ENCODE data around the gene SPINK8. TPM values are rescaled to one million over a fixed set of nuclear protein-coding genes. Genes with fewer than 3 reads are reported as not detected.
"Not testable (repeated sequence)": the region's sequence is repeated elsewhere in the genome, so short reads cannot be mapped to it uniquely, and the experiment has no call there.

Gene SPINK8
- polyA plus RNA-seq (2013): 0.31 TPM in 1 of 2 replicates, not detected in the other

DNA sequence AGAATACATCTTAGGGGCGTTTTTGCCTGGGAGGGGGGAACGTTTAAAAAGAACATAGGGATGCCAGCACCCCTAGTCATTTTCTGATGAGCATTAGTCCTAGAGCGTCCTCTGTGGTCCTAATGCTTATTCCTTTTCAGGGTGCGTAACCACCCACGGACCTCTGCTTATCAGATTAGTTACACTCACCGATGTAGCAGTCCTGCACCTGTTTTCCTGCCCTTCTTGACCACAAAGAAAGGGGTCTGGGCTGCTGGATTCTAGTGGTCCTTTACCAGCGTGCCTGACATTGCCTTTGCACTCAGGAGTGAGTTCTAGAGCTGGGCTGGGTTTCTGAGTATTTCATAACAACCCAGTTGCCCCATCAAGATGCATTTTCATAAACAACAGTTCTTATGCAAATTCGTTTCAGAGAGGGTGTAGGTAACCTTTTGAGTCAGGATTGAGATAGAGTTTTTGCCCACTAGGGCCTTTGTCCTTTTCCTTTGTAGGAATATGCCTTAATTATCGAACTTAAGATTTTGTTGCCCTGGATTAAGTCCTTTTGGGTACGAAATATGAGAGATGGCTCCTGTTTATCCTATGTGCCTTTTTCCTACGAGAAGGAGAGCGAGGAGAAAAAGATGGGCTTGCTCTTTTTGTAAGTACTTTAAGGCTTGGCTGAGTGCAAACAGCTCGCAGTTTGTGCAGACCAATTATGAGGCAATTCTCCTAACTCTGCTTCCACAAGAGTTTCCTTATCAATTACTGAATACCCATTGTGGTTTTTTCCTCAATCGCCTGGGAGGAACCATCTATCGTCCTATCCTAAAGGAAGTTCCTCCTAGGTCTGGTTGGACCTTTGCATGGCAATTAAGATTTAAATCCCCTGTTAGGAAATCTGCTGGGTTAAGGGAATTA lies at the start of gene SPINK8:
Gene SPINK8 (minus strand): TSS at position 316 of the 900 bp plus-strand sequence. CDS start 5,320 bp downstream, outside the sequence.
- H3K36me3 ChIP-seq (ENCODE audit: control insufficient read depth in 1 of 2, insufficient read depth in 2 of 2, low read length in 2 of 2); H2BK120ac ChIP-seq (ENCODE audit: insufficient read depth, low read length, poor library complexity); H4K91ac ChIP-seq (ENCODE audit: low read depth, low read length); H3K9ac ChIP-seq (ENCODE audit: low read length); H3K27me3 ChIP-seq (ENCODE audit: insufficient read depth, low read length); H3K23ac ChIP-seq (ENCODE audit: low read length); H3K4me2 ChIP-seq (ENCODE audit: low read length); H3K27ac ChIP-seq (ENCODE audit: low read depth, low read length); H3K4me3 ChIP-seq (ENCODE audit: low read depth, low read length); H3K4me1 ChIP-seq (ENCODE audit: control insufficient read depth in 1 of 2, insufficient read depth in 2 of 2, low read length in 2 of 2); H3K18ac ChIP-seq (ENCODE audit: low read length); H3K79me2 ChIP-seq (ENCODE audit: control insufficient read depth, insufficient read depth, low read length, poor library complexity); H2AFZ ChIP-seq (ENCODE audit: insufficient read depth, low read length, poor library complexity); H2BK12ac ChIP-seq (ENCODE audit: low read length); H3K9me3 ChIP-seq (ENCODE audit: insufficient read depth, low read depth, low read length); H3K79me1 ChIP-seq (ENCODE audit: low read length); H2BK5ac ChIP-seq (ENCODE audit: low read depth, low read length, poor library complexity); H3K4ac ChIP-seq (ENCODE audit: low read depth, low read length); H3K14ac ChIP-seq (ENCODE audit: low read length); H4K12ac ChIP-seq (ENCODE audit: low read depth, low read length); H2AK5ac ChIP-seq (ENCODE audit: low read length); H4K8ac ChIP-seq (ENCODE audit: low read depth, low read length); DNase-seq: not testable (repeated sequence)
- no CpG with 5 or more reads among the region's 15 CpGs for WGBS (ENCODE audit: extremely low coverage, insufficient coverage, insufficient read length)

DNA sequence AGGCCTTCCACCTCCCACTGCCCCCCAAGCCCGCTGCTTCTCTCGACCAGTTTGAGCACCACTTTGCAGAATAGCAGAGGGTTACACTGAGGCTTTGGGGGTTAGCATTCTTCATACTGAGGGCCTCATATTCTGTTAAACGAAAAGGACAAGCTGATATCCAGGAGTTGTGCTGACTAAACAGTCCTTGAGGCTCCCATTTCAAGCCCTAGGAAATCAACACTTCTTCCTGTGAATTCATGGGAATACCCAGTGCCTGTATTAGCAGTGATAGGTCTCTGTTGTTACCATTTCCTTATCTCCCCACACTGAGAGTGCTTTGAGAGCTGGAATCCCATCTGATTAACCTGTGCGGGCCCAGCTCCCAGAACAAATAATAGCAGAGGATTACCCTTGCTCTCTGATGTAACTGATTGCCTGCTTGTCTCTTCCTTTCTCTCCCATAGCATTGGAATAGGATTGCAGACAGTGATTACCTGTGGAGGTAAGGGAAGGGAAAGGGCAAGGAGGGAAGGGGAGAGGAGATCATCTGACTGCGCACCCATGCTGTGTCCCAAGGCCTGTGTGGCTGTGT lies 39.5 kb upstream of the SPINK8 start:
- Histone ChIP-seq H2AK5ac (ENCODE audit: low read length) (no peak overlapping the region), H3K23ac (ENCODE audit: low read length) (no peak overlapping the region), H2BK5ac (ENCODE audit: low read depth, low read length, poor library complexity) (no peak overlapping the region), H3K4me1 (ENCODE audit: control insufficient read depth in 1 of 2, insufficient read depth in 2 of 2, low read length in 2 of 2) (no peaks in the 10 kb centered on the region), H3K36me3 (ENCODE audit: control insufficient read depth in 1 of 2, insufficient read depth in 2 of 2, low read length in 2 of 2) (no peaks in the 10 kb centered on the region), H3K4me2 (ENCODE audit: low read length) (no peak overlapping the region), H4K12ac (ENCODE audit: low read depth, low read length) (no peak overlapping the region), H3K14ac (ENCODE audit: low read length) (no peak overlapping the region), H3K4me3 (ENCODE audit: low read depth, low read length) (no peak overlapping the region), H3K9ac (ENCODE audit: low read length) (no peak overlapping the region), H3K9me3 (ENCODE audit: insufficient read depth, low read depth, low read length) (no peaks in the 10 kb centered on the region), H3K79me1 (ENCODE audit: low read length) (no peaks in the 10 kb centered on the region), H3K27ac (ENCODE audit: low read depth, low read length) (no peak overlapping the region), H4K8ac (ENCODE audit: low read depth, low read length) (no peak overlapping the region), H4K91ac (ENCODE audit: low read depth, low read length) (no peak overlapping the region), H3K18ac (ENCODE audit: low read length) (no peak overlapping the region), H2AFZ (ENCODE audit: insufficient read depth, low read length, poor library complexity) (no peak overlapping the region), H2BK120ac (ENCODE audit: insufficient read depth, low read length, poor library complexity) (no peak overlapping the region), H3K27me3 (ENCODE audit: insufficient read depth, low read length) (no peaks in the 10 kb centered on the region), H3K4ac (ENCODE audit: low read depth, low read length) (no peak overlapping the region), H3K79me2 (ENCODE audit: control insufficient read depth, insufficient read depth, low read length, poor library complexity) (no peaks in the 10 kb centered on the region), H2BK12ac (ENCODE audit: low read length) (no peak overlapping the region)
- no peak for DNase-seq
- WGBS (ENCODE audit: extremely low coverage, insufficient coverage, insufficient read length): no CpG with 5 or more reads among the region's 5 CpGs

DNA sequence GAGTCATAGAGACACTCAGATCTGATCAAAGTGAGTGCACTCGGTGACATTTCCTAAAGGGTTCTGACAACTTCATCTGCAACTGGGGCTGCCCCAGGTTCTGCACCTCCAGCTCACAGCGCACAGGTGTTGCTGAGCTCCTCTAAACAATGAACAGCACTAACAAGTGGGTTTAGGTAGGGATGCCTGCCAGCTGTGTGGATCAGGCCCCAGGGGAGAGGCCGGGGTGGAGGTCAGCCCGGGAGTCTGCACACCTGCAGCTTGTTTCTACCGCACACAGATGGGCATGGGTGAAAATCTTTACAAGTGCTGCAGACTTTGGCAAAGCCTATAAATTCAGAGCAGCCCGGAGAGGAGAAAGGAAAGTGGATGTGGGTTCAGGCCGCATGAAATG lies 38.9 kb upstream of the SPINK8 start:
- Histone ChIP-seq H3K4ac (ENCODE audit: low read depth, low read length) (no peak overlapping the region), H2AFZ (ENCODE audit: insufficient read depth, low read length, poor library complexity) (no peak overlapping the region), H3K4me2 (ENCODE audit: low read length) (no peak overlapping the region), H3K9ac (ENCODE audit: low read length) (no peak overlapping the region), H3K14ac (ENCODE audit: low read length) (no peak overlapping the region), H2BK12ac (ENCODE audit: low read length) (no peak overlapping the region), H3K4me3 (ENCODE audit: low read depth, low read length) (no peak overlapping the region), H2BK120ac (ENCODE audit: insufficient read depth, low read length, poor library complexity) (no peak overlapping the region), H3K23ac (ENCODE audit: low read length) (no peak overlapping the region), H3K27me3 (ENCODE audit: insufficient read depth, low read length) (no peaks in the 10 kb centered on the region), H3K36me3 (ENCODE audit: control insufficient read depth in 1 of 2, insufficient read depth in 2 of 2, low read length in 2 of 2) (no peaks in the 10 kb centered on the region), H4K8ac (ENCODE audit: low read depth, low read length) (no peak overlapping the region), H3K79me1 (ENCODE audit: low read length) (no peaks in the 10 kb centered on the region), H4K12ac (ENCODE audit: low read depth, low read length) (no peak overlapping the region), H3K27ac (ENCODE audit: low read depth, low read length) (no peak overlapping the region), H2BK5ac (ENCODE audit: low read depth, low read length, poor library complexity) (no peak overlapping the region), H3K9me3 (ENCODE audit: insufficient read depth, low read depth, low read length) (no peaks in the 10 kb centered on the region), H2AK5ac (ENCODE audit: low read length) (no peak overlapping the region), H3K18ac (ENCODE audit: low read length) (no peak overlapping the region), H3K4me1 (ENCODE audit: control insufficient read depth in 1 of 2, insufficient read depth in 2 of 2, low read length in 2 of 2) (no peaks in the 10 kb centered on the region), H3K79me2 (ENCODE audit: control insufficient read depth, insufficient read depth, low read length, poor library complexity) (no peaks in the 10 kb centered on the region), H4K91ac (ENCODE audit: low read depth, low read length) (no peak overlapping the region)
- DNase-seq: no peak
- no CpG with 5 or more reads among the region's 7 CpGs for WGBS (ENCODE audit: extremely low coverage, insufficient coverage, insufficient read length)

DNA sequence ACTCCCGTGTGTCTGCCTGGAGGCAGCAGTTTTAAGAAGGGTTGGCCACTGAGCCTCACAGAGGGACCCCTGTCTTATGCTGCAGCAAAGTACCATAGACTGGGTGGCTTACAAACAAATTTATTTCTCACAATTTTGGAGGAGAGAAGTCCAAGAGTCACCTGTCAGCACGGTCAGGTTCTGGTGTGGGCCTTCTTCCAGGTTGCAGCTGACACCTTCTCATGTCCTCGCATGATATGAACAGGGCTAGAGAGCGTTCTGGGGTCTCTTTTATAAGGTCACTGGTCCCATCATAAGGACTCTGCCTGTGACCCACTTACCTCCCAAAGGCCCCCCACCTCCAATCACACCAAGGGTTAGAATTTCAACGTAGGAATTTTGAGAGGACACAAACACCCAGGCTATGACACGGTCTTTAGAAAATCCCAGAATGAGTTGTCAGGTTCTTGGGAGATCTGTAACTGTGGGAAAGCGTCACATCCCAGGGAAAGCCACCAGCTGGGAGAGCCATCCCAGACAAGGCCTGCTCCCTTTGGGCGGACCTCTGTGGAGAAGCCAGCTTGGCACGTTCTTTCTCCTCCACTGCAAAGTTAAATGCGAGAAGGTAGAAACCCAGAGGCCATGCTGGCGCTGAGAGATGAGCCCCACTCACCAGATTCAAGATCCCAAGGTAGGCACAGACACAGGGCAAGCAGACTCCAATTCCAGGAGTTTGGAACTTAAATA lies 38.4 kb upstream of the SPINK8 start, which contains the start of gene FBXW12:
Gene FBXW12 (plus strand): TSS at position 569 of the 726 bp plus-strand sequence. CDS start 549 bp downstream, outside the sequence.
- Histone ChIP-seq H3K4ac (ENCODE audit: low read depth, low read length) (no peak within 1 kb of the TSS), H3K27ac (ENCODE audit: low read depth, low read length) (no peak within 1 kb of the TSS), H3K4me2 (ENCODE audit: low read length) (no peak within 1 kb of the TSS), H3K14ac (ENCODE audit: low read length) (no peak within 1 kb of the TSS), H2BK5ac (ENCODE audit: low read depth, low read length, poor library complexity) (no peak within 1 kb of the TSS), H3K4me1 (ENCODE audit: control insufficient read depth in 1 of 2, insufficient read depth in 2 of 2, low read length in 2 of 2) (no peaks in the 10 kb centered on the region), H2AK5ac (ENCODE audit: low read length) (no peak within 1 kb of the TSS), H3K79me1 (ENCODE audit: low read length) (no peaks in the 10 kb centered on the region), H3K36me3 (ENCODE audit: control insufficient read depth in 1 of 2, insufficient read depth in 2 of 2, low read length in 2 of 2) (no peaks in the 10 kb centered on the region), H2BK120ac (ENCODE audit: insufficient read depth, low read length, poor library complexity) (no peak within 1 kb of the TSS), H4K91ac (ENCODE audit: low read depth, low read length) (no peak within 1 kb of the TSS), H3K23ac (ENCODE audit: low read length) (no peak within 1 kb of the TSS), H4K12ac (ENCODE audit: low read depth, low read length) (no peak within 1 kb of the TSS), H3K79me2 (ENCODE audit: control insufficient read depth, insufficient read depth, low read length, poor library complexity) (no peaks in the 10 kb centered on the region), H2AFZ (ENCODE audit: insufficient read depth, low read length, poor library complexity) (no peak within 1 kb of the TSS), H3K4me3 (ENCODE audit: low read depth, low read length) (no peak within 1 kb of the TSS), H3K27me3 (ENCODE audit: insufficient read depth, low read length) (no peaks in the 10 kb centered on the region), H2BK12ac (ENCODE audit: low read length) (no peak within 1 kb of the TSS), H3K9ac (ENCODE audit: low read length) (no peak within 1 kb of the TSS), H3K9me3 (ENCODE audit: insufficient read depth, low read depth, low read length) (no peaks in the 10 kb centered on the region), H4K8ac (ENCODE audit: low read depth, low read length) (no peak within 1 kb of the TSS), H3K18ac (ENCODE audit: low read length) (no peak within 1 kb of the TSS)
- DNase-seq: no peak
- WGBS (ENCODE audit: extremely low coverage, insufficient coverage, insufficient read length): no CpG with 5 or more reads among the region's 11 CpGs
